GM12878 (cell line): ENCODE measurements around the gene CYB5B. TPM values are rescaled to one million over a fixed set of nuclear protein-coding genes. Genes with fewer than 3 reads are reported as not detected.

Experiments
- ATF7 ChIP-seq: fragments of 450-650 bp; IDR thresholded peaks from 2 replicates; pipeline ENCODE4 v1.6.1; 2016; ENCODE audit warnings: low read depth, mild to moderate bottlenecking
- CREB1 ChIP-seq: IDR thresholded peaks from 2 replicates; pipeline ENCODE4 v1.6.1; 2012; ENCODE audit warnings: low read depth, mild to moderate bottlenecking, inconsistent platforms
- CREM ChIP-seq: IDR thresholded peaks from 2 replicates; pipeline ENCODE4 v1.6.1; 2014; ENCODE audit warnings: antibody characterized with exemption, low read depth
- GABPA ChIP-seq: IDR thresholded peaks from 2 replicates; pipeline ENCODE4 v1.6.1; 2014; ENCODE audit warnings: antibody characterized with exemption, low read depth, mild to moderate bottlenecking, inconsistent platforms
- HCFC1 ChIP-seq: fragments of 150-350 bp; IDR thresholded peaks from 2 replicates; pipeline ENCODE4 v1.6.1; 2014; ENCODE audit warnings: low read length
- HDGF ChIP-seq: fragments of 450-650 bp; IDR thresholded peaks from 2 replicates; pipeline ENCODE4 v1.6.1; 2016; ENCODE audit warnings: antibody characterized with exemption
- IKZF1 ChIP-seq: fragments of 450-650 bp; conservative IDR thresholded peaks from 2 replicates; pipeline ENCODE4 v1.6.1; 2017; ENCODE audit warnings: antibody characterized with exemption, mild to moderate bottlenecking
- MYB ChIP-seq: fragments of 150-350 bp; IDR thresholded peaks from 2 replicates; pipeline ENCODE4 v1.6.1; 2014; ENCODE audit warnings: mild to moderate bottlenecking, low read depth, low read length, borderline replicate concordance
- PML ChIP-seq: IDR thresholded peaks from 2 replicates; pipeline ENCODE4 v1.6.1; 2012; ENCODE audit warnings: low read length, inconsistent platforms
- RAD21 ChIP-seq: IDR thresholded peaks from 2 replicates; pipeline ENCODE4 v1.6.1; 2011; ENCODE audit warnings: mild to moderate bottlenecking, low read depth, low read length, moderate library complexity; ENCODE audit not compliant: insufficient read depth
- RELA ChIP-seq: fragments of 450-650 bp; IDR thresholded peaks from 2 replicates; pipeline ENCODE4 v1.8.0; 2014; ENCODE audit warnings: borderline replicate concordance; ENCODE audit not compliant: partially characterized antibody
- SMAD1 ChIP-seq: fragments of 450-650 bp; IDR thresholded peaks from 2 replicates; pipeline ENCODE4 v1.6.1; 2018; ENCODE audit warnings: mild to moderate bottlenecking, low read depth; ENCODE audit not compliant: partially characterized antibody
- SMC3 ChIP-seq: IDR thresholded peaks from 2 replicates; pipeline ENCODE4 v1.6.1; 2011; ENCODE audit warnings: low read length, improper control_type of control experiment, borderline replicate concordance
- STAT3 ChIP-seq: IDR thresholded peaks from 2 replicates; pipeline ENCODE4 v1.6.1; 2011; ENCODE audit warnings: low read depth, low read length, improper control_type of control experiment
- SUPT20H ChIP-seq: IDR thresholded peaks from 2 replicates; pipeline ENCODE4 v1.6.1; 2011; ENCODE audit warnings: low read depth, mild to moderate bottlenecking, low read length, moderate library complexity, borderline replicate concordance; ENCODE audit not compliant: control insufficient read depth
- SUZ12 ChIP-seq: fragments of 200-600 bp; sonication (generic); IDR thresholded peaks from one replicate; pipeline ENCODE4 v1.6.1; 2018; ENCODE audit warnings: antibody characterized with exemption, mild to moderate bottlenecking; ENCODE audit not compliant: unreplicated experiment
- YBX1 ChIP-seq: fragments of 450-650 bp; IDR thresholded peaks from 2 replicates; pipeline ENCODE4 v1.6.1; 2016; ENCODE audit warnings: antibody characterized with exemption
- polyA plus RNA-seq, 11 experiments: library from polyadenylated mRNA; depleted of rRNA in 4 of 11; unstranded in 6 of 11; stranded (reverse) in 5 of 11; fragments of >200 nt; fragmentation: Nextera tagmentation in 4 of 11; fragmentation: Illumina TruSeq in 1 of 11; extraction: Ambion mirVana in 4 of 11; extraction: Trizol in 1 of 11; gene quantifications; 1 replicate in 1 of 11; 2 replicates in 10 of 11; pipeline versions ENCODE4 v1.2.1 to v1.2.3, GENCODE V29; 2011 to 2016; ENCODE audit warnings: inconsistent platforms in 2 of 11, missing spikeins in 2 of 11, low read depth in 1 of 11
- total RNA-seq, 4 experiments: library from RNA; depleted of rRNA in 3 of 4; stranded (reverse); fragments of >200 nt in 3 of 4; fragmentation: Illumina TruSeq in 1 of 4; extraction: Trizol in 1 of 4; gene quantifications; 2 replicates each; pipeline versions ENCODE4 v1.2.1 to v1.2.3, GENCODE V29; 2013 to 2021
- TF ChIP-seq, protein P1 (sequence below): fragments of 450-650 bp; IDR thresholded peaks from 2 replicates; pipeline ENCODE4 v1.6.1; 2018; ENCODE audit warnings: mild to moderate bottlenecking, low read depth, moderate library complexity; ENCODE audit not compliant: partially characterized antibody
- TF ChIP-seq, protein P2 (sequence below): fragments of 450-650 bp; IDR thresholded peaks from 2 replicates; pipeline ENCODE4 v1.6.1; 2017; ENCODE audit warnings: mild to moderate bottlenecking
- TF ChIP-seq, protein P3 (sequence below): IDR thresholded peaks from 2 replicates; pipeline ENCODE4 v1.6.1; 2011; ENCODE audit warnings: mild to moderate bottlenecking, low read depth, low read length, moderate library complexity; ENCODE audit not compliant: insufficient replicate concordance
- TF ChIP-seq, protein P4 (sequence below): fragments of 450-650 bp; IDR thresholded peaks from 2 replicates; pipeline ENCODE4 v1.6.1; 2017; ENCODE audit warnings: mild to moderate bottlenecking, moderate library complexity

The CYB5B gene
- total and polyA plus RNA-seq, 10 of the 15 experiments (the other 5 are each of a cell fraction or from before 2014, with no cell fraction given) = 145 to 305 (median 179) TPM

DNA sequence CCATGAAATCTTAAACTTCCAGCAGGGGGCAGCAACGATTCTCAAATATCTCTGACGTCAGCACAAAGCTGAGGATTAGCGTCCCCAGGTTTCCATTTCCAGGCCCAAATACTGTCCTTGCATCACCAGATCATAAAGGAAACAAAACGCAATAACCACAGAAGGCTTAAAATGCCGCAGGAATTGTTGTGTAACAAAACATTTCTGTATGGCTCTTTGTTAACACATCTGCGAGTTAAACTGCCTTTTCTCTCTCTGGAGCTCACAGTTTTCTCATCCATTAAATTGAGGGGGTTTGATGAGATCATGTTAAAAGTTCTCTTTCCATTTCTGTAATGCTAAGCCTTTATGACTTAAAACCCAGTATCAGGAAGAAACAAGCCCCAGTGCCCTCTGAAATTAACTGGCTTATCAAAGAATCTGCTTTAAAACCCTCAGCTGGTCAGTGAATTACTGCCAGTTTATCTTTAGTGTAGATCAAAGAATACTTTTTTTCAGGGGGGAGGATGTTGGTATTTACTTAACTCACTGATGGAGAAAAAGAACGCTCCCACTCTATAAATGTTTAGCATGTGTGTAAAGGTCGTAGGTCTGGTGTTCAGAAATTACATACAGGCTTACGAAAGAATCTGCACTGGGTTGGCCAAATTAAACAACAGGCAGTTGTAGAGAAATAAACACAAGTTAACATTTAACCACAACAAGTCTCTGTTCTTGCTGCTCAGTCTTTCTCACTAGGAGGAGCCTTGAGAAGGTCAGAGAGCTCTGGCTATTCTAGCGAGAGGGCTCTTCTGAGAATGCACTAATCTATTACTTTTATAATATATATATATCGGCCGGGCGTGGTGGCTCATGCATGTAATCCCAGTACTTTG lies 28.0 kb upstream of the CYB5B start (continued):
- TF ChIP-seq, protein P1, sequence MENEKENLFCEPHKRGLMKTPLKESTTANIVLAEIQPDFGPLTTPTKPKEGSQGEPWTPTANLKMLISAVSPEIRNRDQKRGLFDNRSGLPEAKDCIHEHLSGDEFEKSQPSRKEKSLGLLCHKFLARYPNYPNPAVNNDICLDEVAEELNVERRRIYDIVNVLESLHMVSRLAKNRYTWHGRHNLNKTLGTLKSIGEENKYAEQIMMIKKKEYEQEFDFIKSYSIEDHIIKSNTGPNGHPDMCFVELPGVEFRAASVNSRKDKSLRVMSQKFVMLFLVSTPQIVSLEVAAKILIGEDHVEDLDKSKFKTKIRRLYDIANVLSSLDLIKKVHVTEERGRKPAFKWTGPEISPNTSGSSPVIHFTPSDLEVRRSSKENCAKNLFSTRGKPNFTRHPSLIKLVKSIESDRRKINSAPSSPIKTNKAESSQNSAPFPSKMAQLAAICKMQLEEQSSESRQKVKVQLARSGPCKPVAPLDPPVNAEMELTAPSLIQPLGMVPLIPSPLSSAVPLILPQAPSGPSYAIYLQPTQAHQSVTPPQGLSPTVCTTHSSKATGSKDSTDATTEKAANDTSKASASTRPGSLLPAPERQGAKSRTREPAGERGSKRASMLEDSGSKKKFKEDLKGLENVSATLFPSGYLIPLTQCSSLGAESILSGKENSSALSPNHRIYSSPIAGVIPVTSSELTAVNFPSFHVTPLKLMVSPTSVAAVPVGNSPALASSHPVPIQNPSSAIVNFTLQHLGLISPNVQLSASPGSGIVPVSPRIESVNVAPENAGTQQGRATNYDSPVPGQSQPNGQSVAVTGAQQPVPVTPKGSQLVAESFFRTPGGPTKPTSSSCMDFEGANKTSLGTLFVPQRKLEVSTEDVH = peak; percentile 16
- TF ChIP-seq CREM (peak; percentile 88), SMC3 (peak; percentile 72; the same call in 1 of the 2 replicates), SMAD1 (no peak), SUPT20H (no peak), SUZ12 (no peak), RAD21 (peak; percentile 73), HCFC1 (no peak), STAT3 (no peak), MYB (no peak), PML (no peak), ATF7 (peak; percentile 94), IKZF1 (peak; percentile 70), YBX1 (no peak), GABPA (no peak), HDGF (no peak), CREB1 (peak; percentile 81), RELA (no peak)
- TF ChIP-seq, protein P2, sequence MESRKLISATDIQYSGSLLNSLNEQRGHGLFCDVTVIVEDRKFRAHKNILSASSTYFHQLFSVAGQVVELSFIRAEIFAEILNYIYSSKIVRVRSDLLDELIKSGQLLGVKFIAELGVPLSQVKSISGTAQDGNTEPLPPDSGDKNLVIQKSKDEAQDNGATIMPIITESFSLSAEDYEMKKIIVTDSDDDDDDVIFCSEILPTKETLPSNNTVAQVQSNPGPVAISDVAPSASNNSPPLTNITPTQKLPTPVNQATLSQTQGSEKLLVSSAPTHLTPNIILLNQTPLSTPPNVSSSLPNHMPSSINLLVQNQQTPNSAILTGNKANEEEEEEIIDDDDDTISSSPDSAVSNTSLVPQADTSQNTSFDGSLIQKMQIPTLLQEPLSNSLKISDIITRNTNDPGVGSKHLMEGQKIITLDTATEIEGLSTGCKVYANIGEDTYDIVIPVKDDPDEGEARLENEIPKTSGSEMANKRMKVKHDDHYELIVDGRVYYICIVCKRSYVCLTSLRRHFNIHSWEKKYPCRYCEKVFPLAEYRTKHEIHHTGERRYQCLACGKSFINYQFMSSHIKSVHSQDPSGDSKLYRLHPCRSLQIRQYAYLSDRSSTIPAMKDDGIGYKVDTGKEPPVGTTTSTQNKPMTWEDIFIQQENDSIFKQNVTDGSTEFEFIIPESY = no peak
- TF ChIP-seq, protein P3, sequence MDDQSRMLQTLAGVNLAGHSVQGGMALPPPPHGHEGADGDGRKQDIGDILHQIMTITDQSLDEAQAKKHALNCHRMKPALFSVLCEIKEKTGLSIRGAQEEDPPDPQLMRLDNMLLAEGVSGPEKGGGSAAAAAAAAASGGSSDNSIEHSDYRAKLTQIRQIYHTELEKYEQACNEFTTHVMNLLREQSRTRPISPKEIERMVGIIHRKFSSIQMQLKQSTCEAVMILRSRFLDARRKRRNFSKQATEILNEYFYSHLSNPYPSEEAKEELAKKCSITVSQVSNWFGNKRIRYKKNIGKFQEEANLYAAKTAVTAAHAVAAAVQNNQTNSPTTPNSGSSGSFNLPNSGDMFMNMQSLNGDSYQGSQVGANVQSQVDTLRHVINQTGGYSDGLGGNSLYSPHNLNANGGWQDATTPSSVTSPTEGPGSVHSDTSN = no peak
- TF ChIP-seq, protein P4, sequence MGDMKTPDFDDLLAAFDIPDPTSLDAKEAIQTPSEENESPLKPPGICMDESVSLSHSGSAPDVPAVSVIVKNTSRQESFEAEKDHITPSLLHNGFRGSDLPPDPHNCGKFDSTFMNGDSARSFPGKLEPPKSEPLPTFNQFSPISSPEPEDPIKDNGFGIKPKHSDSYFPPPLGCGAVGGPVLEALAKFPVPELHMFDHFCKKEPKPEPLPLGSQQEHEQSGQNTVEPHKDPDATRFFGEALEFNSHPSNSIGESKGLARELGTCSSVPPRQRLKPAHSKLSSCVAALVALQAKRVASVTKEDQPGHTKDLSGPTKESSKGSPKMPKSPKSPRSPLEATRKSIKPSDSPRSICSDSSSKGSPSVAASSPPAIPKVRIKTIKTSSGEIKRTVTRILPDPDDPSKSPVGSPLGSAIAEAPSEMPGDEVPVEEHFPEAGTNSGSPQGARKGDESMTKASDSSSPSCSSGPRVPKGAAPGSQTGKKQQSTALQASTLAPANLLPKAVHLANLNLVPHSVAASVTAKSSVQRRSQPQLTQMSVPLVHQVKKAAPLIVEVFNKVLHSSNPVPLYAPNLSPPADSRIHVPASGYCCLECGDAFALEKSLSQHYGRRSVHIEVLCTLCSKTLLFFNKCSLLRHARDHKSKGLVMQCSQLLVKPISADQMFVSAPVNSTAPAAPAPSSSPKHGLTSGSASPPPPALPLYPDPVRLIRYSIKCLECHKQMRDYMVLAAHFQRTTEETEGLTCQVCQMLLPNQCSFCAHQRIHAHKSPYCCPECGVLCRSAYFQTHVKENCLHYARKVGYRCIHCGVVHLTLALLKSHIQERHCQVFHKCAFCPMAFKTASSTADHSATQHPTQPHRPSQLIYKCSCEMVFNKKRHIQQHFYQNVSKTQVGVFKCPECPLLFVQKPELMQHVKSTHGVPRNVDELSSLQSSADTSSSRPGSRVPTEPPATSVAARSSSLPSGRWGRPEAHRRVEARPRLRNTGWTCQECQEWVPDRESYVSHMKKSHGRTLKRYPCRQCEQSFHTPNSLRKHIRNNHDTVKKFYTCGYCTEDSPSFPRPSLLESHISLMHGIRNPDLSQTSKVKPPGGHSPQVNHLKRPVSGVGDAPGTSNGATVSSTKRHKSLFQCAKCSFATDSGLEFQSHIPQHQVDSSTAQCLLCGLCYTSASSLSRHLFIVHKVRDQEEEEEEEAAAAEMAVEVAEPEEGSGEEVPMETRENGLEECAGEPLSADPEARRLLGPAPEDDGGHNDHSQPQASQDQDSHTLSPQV = no peak
